Stomach (tissue), 9 donors: ENCODE results near the gene OLR1. TPM values are rescaled to one million over a fixed set of nuclear protein-coding genes. Genes with fewer than 3 reads are reported as not detected.

Experiments used
- DNase-seq, 2 donors: peaks; one replicate each; pipeline versions ENCODE4 v3.0.0 to v3.0.0-alpha.2; 2013 to 2019
- H3K27ac ChIP-seq, 5 donors: fragments of 200-600 bp in 4 of 5; sonication (generic) in 4 of 5; one replicate each; pipeline ENCODE4 v1.5.1; 2013 to 2019; ENCODE audit warnings: mild to moderate bottlenecking in 1 of 5, moderate library complexity in 1 of 5
- H3K27me3 ChIP-seq, 3 donors: fragments of 200-600 bp; sonication (generic); one replicate each; pipeline ENCODE4 v1.5.1; 2017 to 2019; ENCODE audit warnings: mixed run types in 1 of 3
- H3K36me3 ChIP-seq, 4 donors: fragments of 200-600 bp; sonication (generic); 1 replicate in 3 of 4; 2 replicates in 1 of 4; pipeline ENCODE4 v1.5.1; 2016 to 2019
- H3K4me1 ChIP-seq, 4 donors: fragments of 200-600 bp; sonication (generic); one replicate each; pipeline ENCODE4 v1.5.1; 2016 to 2019
- H3K4me3 ChIP-seq, 4 donors: fragments of 200-600 bp; sonication (generic) in 3 of 4; one replicate each; pipeline ENCODE4 v1.5.1; 2016 to 2019; ENCODE audit warnings: mild to moderate bottlenecking in 1 of 4
- H3K9me3 ChIP-seq, 4 donors: fragments of 200-600 bp; sonication (generic); one replicate each; pipeline ENCODE4 v1.5.1; 2016 to 2019
- EP300 ChIP-seq: sonication (generic); formaldehyde crosslinking; IDR thresholded peaks from one replicate; pipeline ENCODE4 v1.6.1; 2017; ENCODE audit warnings: antibody characterized with exemption
- POLR2A ChIP-seq, 4 donors: fragments of 450-650 bp; IDR thresholded peaks; one replicate each; pipeline ENCODE4 v1.6.1; 2016; ENCODE audit warnings: antibody characterized with exemption in 4 of 4, control low read depth in 2 of 4, mild to moderate bottlenecking in 1 of 4, moderate library complexity in 1 of 4
- POLR2AphosphoS5 ChIP-seq, 3 donors: sonication (generic); formaldehyde crosslinking; IDR thresholded peaks; one replicate each; pipeline ENCODE4 v1.6.1; 2016; ENCODE audit warnings: antibody characterized with exemption in 3 of 3
- WGBS, 5 donors: extraction: QIAGEN DNeasy Blood & Tissue Kit in 3 of 5; methylation state at CpG; one replicate each; pipeline versions ENCODE4 v1.1.5 to v1.1.7; 2013 to 2018; 5-methylcytosine and 5-hydroxymethylcytosine counted together
- intact Hi-C: fragments of 100-400 bp; cut with DNase I; formaldehyde crosslinking; loops from one replicate; pipeline ENCODE4 v1.15.1; 2023; ENCODE audit warnings: low total_unique reads
- polyA plus RNA-seq, 3 donors: library from polyadenylated mRNA; stranded (reverse); fragments of 200-250 nt; gene quantifications; one replicate each; pipeline ENCODE4 v1.2.3, GENCODE V29; 2013
- total RNA-seq, 5 donors: library from RNA; depleted of rRNA; stranded (reverse); fragments of >200 nt; gene quantifications; one replicate each; pipeline versions ENCODE4 v1.1.0 to v1.2.3, GENCODE V29; 2014 to 2016
- TF ChIP-seq, protein P1 (sequence below), 7 experiments: fragments of 450-650 bp in 4 of 7; fragments of 200-600 bp in 3 of 7; sonication (generic) in 3 of 7; IDR thresholded peaks; one replicate each; pipeline ENCODE4 v1.5.1; 2016 to 2019; ENCODE audit warnings: antibody characterized with exemption in 7 of 7, control low read depth in 2 of 7, mild to moderate bottlenecking in 1 of 7
- donor health status: healthy with polysubstance abuse.
- donor health status: Bipolar disorder and iron deficiency.
- donor health status: healthy.

OLR1 gene
- total and polyA plus RNA-seq, 8 donors, result 0.48 to 7.4 (median 4.1) TPM; not detected in 2

DNA sequence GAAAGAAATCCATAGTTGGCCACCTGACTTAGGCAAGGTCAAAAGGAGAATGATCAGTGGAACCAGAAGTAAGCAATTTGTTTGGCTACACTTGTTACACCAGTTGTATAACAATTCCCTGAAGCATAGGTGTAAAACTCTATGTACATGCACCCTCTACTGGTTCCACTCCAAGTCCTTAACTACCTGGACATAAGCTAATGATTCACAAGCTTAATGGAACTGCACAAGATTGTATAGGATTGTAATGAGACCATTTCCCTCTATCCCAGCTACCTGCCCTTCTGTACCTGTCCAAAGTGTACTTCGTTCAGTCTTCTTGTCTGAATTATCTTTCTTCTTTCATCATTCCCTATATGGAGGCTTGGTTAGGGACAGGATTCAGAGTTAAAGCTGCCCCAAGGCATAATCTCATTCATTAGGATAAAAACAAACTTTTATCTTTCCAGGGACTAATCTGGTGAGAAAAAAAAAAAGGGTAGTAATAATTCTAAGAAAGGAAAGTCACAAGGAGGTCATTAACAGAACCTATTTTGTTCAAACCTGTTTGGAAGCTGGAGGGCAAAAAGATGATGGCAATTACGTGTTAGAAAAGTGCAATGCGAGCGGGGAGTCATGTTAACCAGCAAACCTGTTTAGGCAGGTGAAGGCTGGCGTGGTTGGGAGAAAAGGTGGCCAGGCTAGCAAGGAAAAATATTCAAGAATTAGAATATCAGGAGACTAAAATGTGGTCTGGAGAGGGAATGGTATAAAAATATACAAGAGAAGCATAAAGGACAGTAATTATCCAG lies 4.1 kb upstream of the OLR1 start:
- Histone ChIP-seq H3K36me3 (no peaks in the 10 kb centered on the region), H3K4me1 (no peaks in the 10 kb centered on the region), H3K27me3 (no peaks in the 10 kb centered on the region), H3K4me3 (no peak overlapping the region), H3K27ac (no peak overlapping the region), H3K9me3 (no peaks in the 10 kb centered on the region)
- intact Hi-C loops, result no loop called here
- DNase-seq, result peak in 1 of 2 donors; percentile 37
- TF ChIP-seq POLR2AphosphoS5 (IDR thresholded peaks at IDR 0.05) (no peak), EP300 (no peak), POLR2A (IDR thresholded peaks at IDR 0.05) (no peak)
- TF ChIP-seq, protein P1, sequence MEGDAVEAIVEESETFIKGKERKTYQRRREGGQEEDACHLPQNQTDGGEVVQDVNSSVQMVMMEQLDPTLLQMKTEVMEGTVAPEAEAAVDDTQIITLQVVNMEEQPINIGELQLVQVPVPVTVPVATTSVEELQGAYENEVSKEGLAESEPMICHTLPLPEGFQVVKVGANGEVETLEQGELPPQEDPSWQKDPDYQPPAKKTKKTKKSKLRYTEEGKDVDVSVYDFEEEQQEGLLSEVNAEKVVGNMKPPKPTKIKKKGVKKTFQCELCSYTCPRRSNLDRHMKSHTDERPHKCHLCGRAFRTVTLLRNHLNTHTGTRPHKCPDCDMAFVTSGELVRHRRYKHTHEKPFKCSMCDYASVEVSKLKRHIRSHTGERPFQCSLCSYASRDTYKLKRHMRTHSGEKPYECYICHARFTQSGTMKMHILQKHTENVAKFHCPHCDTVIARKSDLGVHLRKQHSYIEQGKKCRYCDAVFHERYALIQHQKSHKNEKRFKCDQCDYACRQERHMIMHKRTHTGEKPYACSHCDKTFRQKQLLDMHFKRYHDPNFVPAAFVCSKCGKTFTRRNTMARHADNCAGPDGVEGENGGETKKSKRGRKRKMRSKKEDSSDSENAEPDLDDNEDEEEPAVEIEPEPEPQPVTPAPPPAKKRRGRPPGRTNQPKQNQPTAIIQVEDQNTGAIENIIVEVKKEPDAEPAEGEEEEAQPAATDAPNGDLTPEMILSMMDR (IDR thresholded peaks at IDR 0.05), result no peak
- WGBS, 5 donors, result 66 to 76% (median 74%) methylated on average over 5 of the region's 5 CpGs

DNA sequence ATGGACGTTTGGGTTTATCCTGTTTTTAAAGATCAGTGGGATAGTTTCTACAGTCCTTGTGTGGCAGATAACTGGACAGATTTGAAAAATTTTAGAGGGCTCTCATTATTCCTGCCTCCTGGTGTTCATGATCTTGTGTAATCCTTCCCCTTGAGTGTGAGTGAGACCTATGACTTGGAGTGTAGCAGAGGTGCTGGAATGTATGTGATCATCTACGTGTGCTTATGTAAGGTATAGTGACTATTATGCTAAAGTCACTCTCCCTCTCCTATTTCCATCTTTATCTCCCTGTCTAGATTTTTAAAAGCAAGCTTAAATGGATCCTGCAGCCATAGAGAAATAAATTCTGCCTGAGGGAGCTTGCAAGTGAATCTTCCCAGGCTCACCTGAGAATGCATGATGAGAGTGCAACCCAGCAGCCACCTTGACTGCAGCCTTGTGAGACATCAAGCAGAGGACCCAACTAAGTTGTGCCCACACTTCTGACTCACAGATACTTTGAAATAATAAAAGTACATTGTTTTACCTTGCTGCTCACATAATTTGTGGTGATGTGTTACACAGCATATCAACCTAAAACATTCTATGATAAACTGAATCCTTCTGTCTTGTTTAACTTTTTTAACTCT lies 3.2 kb upstream of the OLR1 start:
- Histone ChIP-seq H3K4me1 (no peaks in the 10 kb centered on the region), H3K36me3 (no peaks in the 10 kb centered on the region), H3K27ac (no peak overlapping the region), H3K4me3 (no peak overlapping the region), H3K9me3 (no peaks in the 10 kb centered on the region), H3K27me3 (no peaks in the 10 kb centered on the region)
- intact Hi-C loops, result no loop called here
- TF ChIP-seq EP300, result no peak
- no peak for TF ChIP-seq POLR2A (IDR thresholded peaks at IDR 0.05)
- TF ChIP-seq POLR2AphosphoS5 (IDR thresholded peaks at IDR 0.05), result no peak
- TF ChIP-seq, protein P1 (IDR thresholded peaks at IDR 0.05), result no peak
- 62 to 81% (median 73%) methylated on average over 2 of the region's 2 CpGs for WGBS, 5 donors
- DNase-seq, result no peak

DNA sequence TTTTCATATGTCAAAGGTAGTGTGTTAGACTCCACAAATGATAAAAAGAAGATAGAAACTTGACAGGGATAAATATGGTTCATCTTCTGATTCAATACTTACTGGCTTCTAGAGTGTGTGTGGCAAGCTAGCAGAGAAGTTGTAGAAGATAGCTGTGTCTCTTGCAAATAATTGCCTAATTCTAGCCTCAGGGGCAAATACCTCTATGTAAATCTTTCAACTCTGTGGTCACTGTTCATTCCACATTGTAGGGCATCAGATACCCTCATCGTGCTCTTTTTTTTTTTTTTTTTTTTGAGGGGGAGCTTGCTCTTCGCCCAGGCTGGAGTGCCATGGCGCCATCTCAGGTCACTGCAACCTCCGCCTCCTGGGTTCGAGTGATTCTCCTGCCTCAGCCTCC lies 1.7 kb downstream of the OLR1 start:
- intact Hi-C loops, result no loop called here
- WGBS, 5 donors, result 83 to 93% (median 88%) methylated on average over 5 of the region's 5 CpGs

DNA sequence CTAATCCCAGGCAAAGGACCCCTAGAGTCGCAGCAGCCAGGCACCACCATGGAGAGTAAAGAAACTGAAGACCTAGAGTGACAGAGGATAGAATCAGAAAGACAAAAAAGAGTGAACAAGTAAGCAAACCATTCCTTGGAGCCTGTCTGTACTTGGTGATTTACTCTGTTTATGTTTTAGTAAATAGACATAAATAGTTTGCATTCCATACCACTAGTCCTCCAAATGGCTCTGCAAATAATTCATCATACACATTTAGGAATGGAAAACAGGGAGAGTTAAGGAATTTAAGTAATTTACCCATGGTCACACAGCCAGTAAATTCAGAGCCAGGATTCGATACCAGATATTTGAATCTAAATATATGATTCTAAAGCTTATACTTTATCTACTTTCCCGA lies 2.8 kb downstream of the OLR1 start:
- H3K4me3 ChIP-seq, result no peak overlapping the region
- no peak for DNase-seq
- peak overlapping the region in 1 of 5 donors; percentile 5 for H3K27ac ChIP-seq

More for the DNA sequence above, 1.7 kb downstream of the OLR1 start:
- no peak overlapping the region for H3K27ac ChIP-seq
- H3K27me3 ChIP-seq, result no peaks in the 10 kb centered on the region
- H3K4me3 ChIP-seq, result no peak overlapping the region
- DNase-seq, result no peak
- H3K36me3 ChIP-seq, result no peaks in the 10 kb centered on the region
- peaks cover 0 to 3% (median 0%) of the 10 kb centered on the region in 4 donors for H3K4me1 ChIP-seq
- no peak for TF ChIP-seq POLR2AphosphoS5 (IDR thresholded peaks at IDR 0.05)
- TF ChIP-seq POLR2A (IDR thresholded peaks at IDR 0.05), result no peak
- TF ChIP-seq, protein P1 (IDR thresholded peaks at IDR 0.05), result no peak
- TF ChIP-seq EP300, result no peak
- no peaks in the 10 kb centered on the region for H3K9me3 ChIP-seq

More for the DNA sequence above, 2.8 kb downstream of the OLR1 start:
- Histone ChIP-seq H3K36me3 (no peaks in the 10 kb centered on the region), H3K27me3 (no peaks in the 10 kb centered on the region), H3K9me3 (no peaks in the 10 kb centered on the region), H3K4me1 (peaks cover 0 to 3% (median 0%) of the 10 kb centered on the region in 4 donors)
- 42 to 68% (median 62%) methylated on average over 3 of the region's 3 CpGs for whole genome bisulfite sequencing, 5 donors
- intact Hi-C loops, result no loop called here
- TF ChIP-seq POLR2A (IDR thresholded peaks at IDR 0.05), result no peak
- no peak for TF ChIP-seq POLR2AphosphoS5 (IDR thresholded peaks at IDR 0.05)
